A549 (cell line): ENCODE results near the gene TSPAN18. TPM values are rescaled to one million over a fixed set of nuclear protein-coding genes. Genes with fewer than 3 reads are reported as not detected.

Experiments used
- ATAC-seq, 2 experiments: fragments of 200-7000 bp in 1 of 2; fragments of >200 bp in 1 of 2; cut with Nextera tagmentation in 1 of 2; cut with Tn5 transposase in 1 of 2; 3 replicates each; pipeline versions ENCODE4 v1.8.0 to v1.9.1; 2018 to 2020; ENCODE audit warnings: mild to moderate bottlenecking in 1 of 2, moderate library complexity in 1 of 2
- CTCF ChIA-PET: fragments of 300-600 bp; sonication (Branson Sonifier 250); formaldehyde crosslinking; extraction: SDS; loops from one replicate; lab custom pipeline; 2021; ENCODE audit warnings: antibody characterized with exemption, inconsistent platforms; lab: Yijun Ruan, JAX
- POLR2A ChIA-PET: fragments of 350-600 bp; formaldehyde crosslinking; extraction: SDS; loops from one replicate; lab custom pipeline; 2021; ENCODE audit warnings: antibody characterized with exemption, inconsistent platforms; lab: Yijun Ruan, JAX
- DNase-seq, 2 experiments: peaks; one replicate each; pipeline versions ENCODE4 v3.0.0 to v3.0.0-alpha.2; 2011 to 2016; ENCODE audit warnings: low read depth in 1 of 2, low spot score in 1 of 2
- FAIRE-seq: peaks from 2 replicates; lab custom pipeline; 2011; peaks lifted over from hg19 to GRCh38; lab: Jason Lieb, UNC
- H3K27ac ChIP-seq, 2 experiments: fragments of >200 bp; sonication (Bioruptor Twin); formaldehyde crosslinking; 3 replicates each; pipeline ENCODE4 v1.5.1; 2016 to 2017
- H3K4me1 ChIP-seq: fragments of >200 bp; sonication (Bioruptor Twin); formaldehyde crosslinking; 3 replicates; pipeline ENCODE4 v1.6.1; 2016
- H3K4me2 ChIP-seq: fragments of >200 bp; sonication (Bioruptor Twin); formaldehyde crosslinking; 3 replicates; pipeline ENCODE4 v1.6.1; 2016
- H3K4me3 ChIP-seq: fragments of >200 bp; sonication (Bioruptor Twin); formaldehyde crosslinking; 3 replicates; pipeline ENCODE4 v1.5.1; 2016
- H3K9me3 ChIP-seq: fragments of >200 bp; sonication (Bioruptor Twin); formaldehyde crosslinking; 3 replicates; pipeline ENCODE4 v1.6.1; 2016
- BHLHE40 ChIP-seq: IDR thresholded peaks from 2 replicates; pipeline ENCODE4 v1.6.1; 2012; ENCODE audit warnings: low read depth, low read length, inconsistent platforms
- CEBPB ChIP-seq, 2 experiments: fragments of >200 bp in 1 of 2; sonication (Bioruptor Twin) in 1 of 2; formaldehyde crosslinking in 1 of 2; IDR thresholded peaks; 2 replicates each; pipeline ENCODE4 v1.6.1; 2012 to 2016
- CHD2 ChIP-seq: fragments of 150-350 bp; IDR thresholded peaks from 2 replicates; pipeline ENCODE4 v1.6.1; 2014; ENCODE audit warnings: low read length; ENCODE audit not compliant: partially characterized antibody
- CTCF ChIP-seq: fragments of >200 bp; sonication (Bioruptor Twin); formaldehyde crosslinking; IDR thresholded peaks from 3 replicates; pipeline ENCODE4 v1.5.1; 2016
- ESRRA ChIP-seq: fragments of 150-350 bp; IDR thresholded peaks from 2 replicates; pipeline ENCODE4 v1.6.1; 2014; ENCODE audit warnings: mild to moderate bottlenecking, low read length, borderline replicate concordance
- FOSL2 ChIP-seq, 2 experiments: fragments of 450-650 bp in 1 of 2; fragments of >200 bp in 1 of 2; sonication (Bioruptor Twin) in 1 of 2; formaldehyde crosslinking; IDR thresholded peaks; 2 replicates each; pipeline versions ENCODE4 v1.5.0 to v1.6.1; 2016 to 2020; ENCODE audit warnings: mild to moderate bottlenecking in 1 of 2, moderate library complexity in 1 of 2
- GATA3 ChIP-seq: IDR thresholded peaks from 2 replicates; pipeline ENCODE4 v1.6.1; 2012; ENCODE audit warnings: borderline replicate concordance
- HEYL ChIP-seq: fragments of 250-450 bp; sonication (Bioruptor Pico); IDR thresholded peaks from 2 replicates; pipeline ENCODE4 v1.8.0; 2021; ENCODE audit warnings: mild to moderate bottlenecking, moderate library complexity
- HOXB13 ChIP-seq: fragments of 250-450 bp; sonication (Bioruptor Pico); IDR thresholded peaks from 2 replicates; pipeline ENCODE4 v1.5.0; 2020; ENCODE audit warnings: low read depth, mild to moderate bottlenecking, moderate library complexity
- HOXB5 ChIP-seq: fragments of 250-450 bp; sonication (Bioruptor Pico); IDR thresholded peaks from 2 replicates; pipeline ENCODE4 v1.5.0; 2020; ENCODE audit warnings: mild to moderate bottlenecking, moderate library complexity
- JUNB ChIP-seq: fragments of >200 bp; sonication (Bioruptor Twin); formaldehyde crosslinking; IDR thresholded peaks from 2 replicates; pipeline ENCODE4 v1.6.1; 2016
- KDM1A ChIP-seq: fragments of 200-600 bp; sonication (generic); IDR thresholded peaks from 2 replicates; pipeline ENCODE4 v1.6.1; 2016; ENCODE audit warnings: low read depth, mild to moderate bottlenecking
- KDM5A ChIP-seq: fragments of 200-600 bp; sonication (generic); IDR thresholded peaks from 2 replicates; pipeline ENCODE4 v1.6.1; 2016; ENCODE audit warnings: antibody characterized with exemption, mild to moderate bottlenecking
- MAFK ChIP-seq: fragments of 450-650 bp; IDR thresholded peaks from 2 replicates; pipeline ENCODE4 v1.6.1; 2014; ENCODE audit not compliant: partially characterized antibody
- MAZ ChIP-seq: fragments of 150-350 bp; IDR thresholded peaks from 2 replicates; pipeline ENCODE4 v1.6.1; 2014; ENCODE audit warnings: antibody characterized with exemption, low read depth, low read length, borderline replicate concordance
- MYC ChIP-seq: IDR thresholded peaks from 2 replicates; pipeline ENCODE4 v1.6.1; 2012; ENCODE audit warnings: mild to moderate bottlenecking, inconsistent platforms, low read length, improper control_type of control experiment, borderline replicate concordance
- NFE2L2 ChIP-seq: fragments of 150-350 bp; conservative IDR thresholded peaks from 2 replicates; pipeline ENCODE4 v1.6.1; 2014; ENCODE audit warnings: low read length
- NPAS2 ChIP-seq: fragments of 250-450 bp; sonication (Bioruptor Pico); IDR thresholded peaks from 2 replicates; pipeline ENCODE4 v1.8.0; 2022; ENCODE audit warnings: mild to moderate bottlenecking, moderate library complexity, borderline replicate concordance
- PBX3 ChIP-seq: IDR thresholded peaks from 2 replicates; pipeline ENCODE4 v1.6.1; 2012
- PHF8 ChIP-seq: fragments of 200-600 bp; sonication (generic); IDR thresholded peaks from 2 replicates; pipeline ENCODE4 v1.6.1; 2016; ENCODE audit warnings: low read depth, mild to moderate bottlenecking, antibody characterized with exemption, moderate library complexity, borderline replicate concordance
- POLR2A ChIP-seq: IDR thresholded peaks from 2 replicates; pipeline ENCODE4 v1.6.1; 2012; ENCODE audit warnings: mild to moderate bottlenecking, low read length
- POLR2AphosphoS2 ChIP-seq: conservative IDR thresholded peaks from 2 replicates; pipeline ENCODE4 v1.6.1; 2012; ENCODE audit warnings: low read length, improper control_type of control experiment, inconsistent platforms
- RARB ChIP-seq: fragments of 250-450 bp; sonication (Bioruptor Pico); IDR thresholded peaks from 2 replicates; pipeline ENCODE4 v1.8.0; 2021; ENCODE audit warnings: mild to moderate bottlenecking, moderate library complexity
- RCOR1 ChIP-seq: fragments of 150-350 bp; IDR thresholded peaks from 2 replicates; pipeline ENCODE4 v1.6.1; 2014; ENCODE audit warnings: antibody characterized with exemption, low read length, low read depth
- SMC3 ChIP-seq: fragments of >200 bp; sonication (Bioruptor Twin); formaldehyde crosslinking; IDR thresholded peaks from 3 replicates; pipeline ENCODE4 v1.6.1; 2018; ENCODE audit warnings: inconsistent platforms
- SREBF2 ChIP-seq: fragments of 450-650 bp; IDR thresholded peaks from 2 replicates; pipeline ENCODE4 v1.6.1; 2014; ENCODE audit warnings: mild to moderate bottlenecking, moderate library complexity
- TFCP2L1 ChIP-seq: fragments of 250-450 bp; sonication (Bioruptor Pico); IDR thresholded peaks from 2 replicates; pipeline ENCODE4 v1.5.0; 2021; ENCODE audit warnings: mild to moderate bottlenecking
- TP53 ChIP-seq: fragments of 250-450 bp; sonication (Bioruptor Pico); IDR thresholded peaks from 2 replicates; pipeline ENCODE4 v1.5.0; 2021; ENCODE audit warnings: mild to moderate bottlenecking, moderate library complexity
- ZFP36 ChIP-seq: fragments of 450-650 bp; IDR thresholded peaks from 2 replicates; pipeline ENCODE4 v1.6.1; 2014; ENCODE audit warnings: borderline replicate concordance; ENCODE audit not compliant: partially characterized antibody
- ZSCAN20 ChIP-seq: fragments of 250-450 bp; sonication (Bioruptor Pico); IDR thresholded peaks from 2 replicates; pipeline ENCODE4 v1.8.0; 2022; ENCODE audit warnings: mild to moderate bottlenecking, moderate library complexity
- WGBS: methylation state at CpG from one replicate; pipeline ENCODE4 v1.1.6; 2017; ENCODE audit errors: missing lambda C conversion rate; 5-methylcytosine and 5-hydroxymethylcytosine counted together
- polyA plus RNA-seq, 4 experiments: library from polyadenylated mRNA; depleted of rRNA in 3 of 4; stranded (reverse); fragments of >200 nt; fragmentation: RNase III in 1 of 4; extraction: RNeasy Plus Mini Kit Qiagen cat#74134 plus additional on column Dnase treatment in 1 of 4; gene quantifications; 2 replicates in 3 of 4; 3 replicates in 1 of 4; pipeline ENCODE4 v1.2.3, GENCODE V29; 2011 to 2017
- TF ChIP-seq, protein P1 (sequence below): fragments of 250-450 bp; sonication (Bioruptor Pico); IDR thresholded peaks from 2 replicates; pipeline ENCODE4 v1.5.0; 2020; ENCODE audit warnings: low read depth, mild to moderate bottlenecking, moderate library complexity
- TF ChIP-seq, protein P2 (sequence below): IDR thresholded peaks from 2 replicates; pipeline ENCODE4 v1.6.1; 2012; ENCODE audit warnings: low read depth, borderline replicate concordance
- TF ChIP-seq, protein P3 (sequence below): fragments of 250-450 bp; sonication (Bioruptor Pico); IDR thresholded peaks from 2 replicates; pipeline ENCODE4 v1.5.0; 2021; ENCODE audit warnings: mild to moderate bottlenecking, moderate library complexity, borderline replicate concordance

Gene TSPAN18
- polyA plus RNA-seq, 2 of the 4 experiments (the other 2 are of a cell fraction) = 0.81 to 4.5 TPM

DNA sequence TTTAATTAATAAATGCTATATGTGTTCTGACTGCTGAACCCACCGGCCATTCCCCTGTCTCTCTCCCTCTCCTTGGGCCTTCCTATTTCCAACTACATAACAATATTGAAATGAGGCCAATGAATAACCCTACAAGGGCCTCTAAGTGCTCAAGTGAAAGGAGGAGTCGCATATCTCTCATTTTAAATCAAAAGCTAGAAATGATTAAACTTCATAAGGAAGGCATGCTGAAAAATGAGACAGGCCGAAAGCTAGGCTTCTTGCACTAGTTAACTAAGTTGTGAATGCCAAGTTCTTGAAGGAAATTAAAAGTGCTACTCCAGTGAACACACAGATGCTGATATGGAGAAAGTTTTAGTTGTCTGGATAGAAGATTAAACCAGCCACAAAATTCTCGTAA lies 109.2 kb downstream of the TSPAN18 start:
- Histone ChIP-seq H3K27ac (no peak overlapping the region), H3K9me3 (peaks cover 4% of the 10 kb centered on the region; the same call in 1 of the 3 replicates), H3K4me3 (no peak overlapping the region), H3K4me1 (no peaks in the 10 kb centered on the region), H3K4me2 (no peak overlapping the region)
- 71% methylated on average over 4 of the region's 4 CpGs for WGBS
- ChIA-PET POLR2A (no interaction called here), CTCF (interaction anchor here (0.6 to 3.2 kb wide), 4 partner anchors 10 to 188 kb away, joined by 3 to 10 read pairs (median 3); no protein-coding TSS in a partner anchor)
- ATAC-seq (no peak), FAIRE-seq (no peak), DNase-seq (no peak)
- no peak for TF ChIP-seq RARB (CRISPR knock-in tag)
- no peak for TF ChIP-seq POLR2A
- no peak for TF ChIP-seq KDM5A
- TF ChIP-seq ZSCAN20 (CRISPR knock-in tag) = no peak
- no peak for TF ChIP-seq POLR2AphosphoS2
- TF ChIP-seq, protein P1, sequence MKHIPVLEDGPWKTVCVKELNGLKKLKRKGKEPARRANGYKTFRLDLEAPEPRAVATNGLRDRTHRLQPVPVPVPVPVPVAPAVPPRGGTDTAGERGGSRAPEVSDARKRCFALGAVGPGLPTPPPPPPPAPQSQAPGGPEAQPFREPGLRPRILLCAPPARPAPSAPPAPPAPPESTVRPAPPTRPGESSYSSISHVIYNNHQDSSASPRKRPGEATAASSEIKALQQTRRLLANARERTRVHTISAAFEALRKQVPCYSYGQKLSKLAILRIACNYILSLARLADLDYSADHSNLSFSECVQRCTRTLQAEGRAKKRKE = no peak
- no peak for TF ChIP-seq PHF8
- no peak for TF ChIP-seq TP53 (CRISPR knock-in tag)
- TF ChIP-seq CEBPB (IDR thresholded peaks at IDR 0.05) = no peak
- TF ChIP-seq HEYL = no peak
- no peak for TF ChIP-seq HOXB5
- no peak for TF ChIP-seq MYC
- TF ChIP-seq, protein P2, sequence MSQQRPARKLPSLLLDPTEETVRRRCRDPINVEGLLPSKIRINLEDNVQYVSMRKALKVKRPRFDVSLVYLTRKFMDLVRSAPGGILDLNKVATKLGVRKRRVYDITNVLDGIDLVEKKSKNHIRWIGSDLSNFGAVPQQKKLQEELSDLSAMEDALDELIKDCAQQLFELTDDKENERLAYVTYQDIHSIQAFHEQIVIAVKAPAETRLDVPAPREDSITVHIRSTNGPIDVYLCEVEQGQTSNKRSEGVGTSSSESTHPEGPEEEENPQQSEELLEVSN = no peak
- no peak for TF ChIP-seq PBX3
- TF ChIP-seq MAFK = no peak
- TF ChIP-seq CTCF = no peak

DNA sequence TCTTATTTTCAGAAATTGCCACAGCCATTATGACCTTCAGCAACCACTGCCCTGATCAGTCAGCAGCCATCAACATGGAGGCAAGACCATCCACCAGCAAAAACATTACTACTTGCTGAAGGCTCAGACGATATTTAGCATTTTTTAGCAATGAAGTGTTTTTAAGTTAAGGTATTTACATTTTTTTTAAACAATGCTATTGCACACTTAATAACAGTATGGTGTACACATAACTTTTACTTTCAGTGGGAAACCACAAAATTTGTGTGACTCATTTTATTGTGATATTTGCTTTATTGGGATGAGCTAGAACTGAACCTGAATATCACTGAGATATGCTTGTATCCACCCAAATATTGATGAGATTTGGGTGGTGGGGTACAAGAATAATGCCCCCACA lies 110.9 kb downstream of the TSPAN18 start:
- FAIRE-seq = no peak
- no peak overlapping the region for H3K4me3 ChIP-seq
- H3K4me1 ChIP-seq = no peaks in the 10 kb centered on the region
- no peak for ATAC-seq
- CTCF ChIA-PET = interaction anchor here (1.1 to 1.3 kb wide), 3 partner anchors 39 to 74 kb away, joined by 3 read pairs; no protein-coding TSS in a partner anchor
- H3K27ac ChIP-seq = no peak overlapping the region
- no peak overlapping the region for H3K4me2 ChIP-seq
- no peak for DNase-seq
- POLR2A ChIA-PET = no interaction called here
- WGBS = 3% methylated on average over 1 of the region's 1 CpG
- H3K9me3 ChIP-seq = peaks cover 4% of the 10 kb centered on the region; the same call in 1 of the 3 replicates
- TF ChIP-seq FOSL2 (IDR thresholded peaks at IDR 0.05) (no peak), FOSL2 (CRISPR knock-in tag; IDR thresholded peaks at IDR 0.05) (no peak), KDM1A (no peak), ZFP36 (no peak), BHLHE40 (no peak), ESRRA (no peak), TFCP2L1 (CRISPR knock-in tag) (no peak), JUNB (no peak), NPAS2 (CRISPR knock-in tag) (no peak), CHD2 (no peak), GATA3 (no peak), RCOR1 (no peak), SMC3 (no peak), SREBF2 (no peak), MAZ (no peak), CTCF (no peak), NFE2L2 (no peak), HOXB13 (CRISPR knock-in tag) (no peak)
- TF ChIP-seq, protein P3, sequence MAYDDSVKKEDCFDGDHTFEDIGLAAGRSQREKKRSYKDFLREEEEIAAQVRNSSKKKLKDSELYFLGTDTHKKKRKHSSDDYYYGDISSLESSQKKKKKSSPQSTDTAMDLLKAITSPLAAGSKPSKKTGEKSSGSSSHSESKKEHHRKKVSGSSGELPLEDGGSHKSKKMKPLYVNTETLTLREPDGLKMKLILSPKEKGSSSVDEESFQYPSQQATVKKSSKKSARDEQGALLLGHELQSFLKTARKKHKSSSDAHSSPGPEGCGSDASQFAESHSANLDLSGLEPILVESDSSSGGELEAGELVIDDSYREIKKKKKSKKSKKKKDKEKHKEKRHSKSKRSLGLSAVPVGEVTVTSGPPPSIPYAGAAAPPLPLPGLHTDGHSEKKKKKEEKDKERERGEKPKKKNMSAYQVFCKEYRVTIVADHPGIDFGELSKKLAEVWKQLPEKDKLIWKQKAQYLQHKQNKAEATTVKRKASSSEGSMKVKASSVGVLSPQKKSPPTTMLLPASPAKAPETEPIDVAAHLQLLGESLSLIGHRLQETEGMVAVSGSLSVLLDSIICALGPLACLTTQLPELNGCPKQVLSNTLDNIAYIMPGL (CRISPR knock-in tag) = no peak
